Left colon (tissue), 2 donors: Measurements from ENCODE around the gene RSU1. TPM values are rescaled to one million over a fixed set of nuclear protein-coding genes. Genes with fewer than 3 reads are reported as not detected.
"Not testable (repeated sequence)": the region's sequence is repeated elsewhere in the genome, so short reads cannot be mapped to it uniquely, and the experiment has no call there.

Source experiments
- ATAC-seq: fragments of 200-7000 bp; cut with Tn5 transposase; one replicate; pipeline ENCODE4 v1.9.1; 2020; ENCODE audit warnings: mild to moderate bottlenecking, moderate library complexity
- DNase-seq, 2 donors: peaks; one replicate each; pipeline ENCODE4 v3.0.0-alpha.2; 2020
- intact Hi-C, 2 donors: fragments of 100-400 bp; cut with DNase I in 1 of 2; cut with micrococcal nuclease in 1 of 2; formaldehyde crosslinking; loops; one replicate each; pipeline versions ENCODE4 v1.11.2 to v1.14.0; 2022; cut with DNase I, micrococcal nuclease
- total RNA-seq, 2 donors: library from RNA; stranded (reverse); fragmentation: NEBNext Ultra II Directional; extraction: Animal tissue kit (Norgen Biotek cat#: 25700); gene quantifications; one replicate each; pipeline ENCODE4 v1.2.1, GENCODE V29; 2021
- donor health status: DM: no; HTN: no; CAD: no.
- donor health status: DM: yes; HTN: yes; CAD: no.

RSU1 gene
- total RNA-seq, 2 donors from 2014 or later, result 79.7 to 87.5 TPM

DNA sequence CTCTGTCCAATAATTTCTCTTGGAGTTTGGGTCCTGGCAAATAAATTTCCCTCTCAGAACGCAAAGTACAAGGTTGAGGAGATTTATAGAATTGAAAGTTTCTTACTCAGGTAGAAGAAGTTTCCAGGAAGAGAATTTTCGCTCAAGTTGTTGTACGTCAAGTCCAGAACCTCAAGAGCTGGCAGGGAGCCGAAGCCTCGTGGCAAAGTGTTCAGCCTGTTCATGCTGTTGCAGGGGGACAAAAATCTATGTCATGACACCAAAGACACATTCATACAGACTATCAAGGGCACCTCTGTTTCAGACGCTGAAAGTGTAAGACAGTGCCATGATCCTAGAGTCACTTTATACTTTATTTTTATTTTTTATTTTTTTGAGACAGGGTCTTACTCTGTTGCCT, 62.5 kb downstream of the RSU1 start:
- DNase-seq (no peak), ATAC-seq (no peak)
- intact Hi-C loops, result no loop called here

DNA sequence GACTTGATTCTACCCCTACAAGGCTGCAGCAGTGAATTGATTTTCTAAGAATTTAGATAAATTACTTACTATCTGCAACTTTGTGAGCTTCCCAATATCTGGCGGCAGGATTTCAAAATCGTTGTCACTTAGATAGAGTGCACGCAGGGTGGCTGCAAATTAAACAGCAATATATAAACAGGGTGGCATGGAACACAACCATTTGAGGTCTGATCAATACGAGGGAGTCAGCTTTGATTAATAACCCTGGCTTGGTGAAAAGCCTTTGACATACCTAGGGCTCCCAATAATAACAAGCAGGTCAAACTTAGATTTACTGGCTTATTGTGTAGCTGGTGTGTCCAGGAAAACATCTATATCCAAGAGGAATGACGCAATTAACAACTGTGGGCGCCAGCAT, 64.4 kb downstream of the RSU1 start:
- intact Hi-C loops, DNase-seq, ATAC-seq: not testable (repeated sequence)

DNA sequence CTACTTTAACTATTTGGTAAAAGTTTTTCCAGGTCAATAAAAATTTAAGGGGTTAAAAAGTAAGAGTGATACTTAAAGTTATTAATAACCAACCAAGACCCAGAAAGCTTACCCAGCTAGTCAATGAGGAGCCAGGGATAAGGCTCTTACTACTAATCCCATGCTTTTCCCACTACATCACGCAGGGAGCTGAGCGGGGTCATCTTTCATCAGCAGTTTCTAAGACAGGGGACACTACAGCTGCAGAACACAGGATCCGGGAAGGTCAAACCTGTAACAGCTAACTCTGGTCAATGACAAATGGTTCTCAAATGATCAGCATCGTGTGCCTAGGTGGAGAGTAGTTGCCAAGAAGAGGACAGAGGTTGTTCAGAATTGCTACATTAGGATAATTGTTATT, 65.1 kb downstream of the RSU1 start:
- intact Hi-C loops, result no loop called here
- DNase-seq (no peak), ATAC-seq (no peak)

DNA sequence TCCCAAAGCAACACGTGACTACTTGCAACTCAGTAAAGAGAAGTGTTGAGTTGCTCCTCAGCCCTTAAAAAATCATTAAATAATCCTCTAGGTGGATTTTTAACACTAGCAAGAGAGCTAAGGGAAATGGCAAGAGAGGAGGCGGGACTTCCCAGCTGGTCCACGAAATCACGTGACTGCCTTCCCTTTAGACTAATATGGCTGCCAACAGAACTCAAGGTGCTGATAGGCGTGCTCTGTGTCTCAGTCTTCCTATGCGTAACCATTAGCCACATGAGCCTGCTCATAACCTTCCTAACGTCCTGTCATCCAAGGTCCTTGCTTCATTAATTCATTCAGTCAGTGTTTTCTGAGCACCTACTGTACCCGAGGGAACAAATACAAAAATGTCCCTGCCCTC, 66.0 kb downstream of the RSU1 start:
- no peak for ATAC-seq
- no peak for DNase-seq
- intact Hi-C loops, result no loop called here

DNA sequence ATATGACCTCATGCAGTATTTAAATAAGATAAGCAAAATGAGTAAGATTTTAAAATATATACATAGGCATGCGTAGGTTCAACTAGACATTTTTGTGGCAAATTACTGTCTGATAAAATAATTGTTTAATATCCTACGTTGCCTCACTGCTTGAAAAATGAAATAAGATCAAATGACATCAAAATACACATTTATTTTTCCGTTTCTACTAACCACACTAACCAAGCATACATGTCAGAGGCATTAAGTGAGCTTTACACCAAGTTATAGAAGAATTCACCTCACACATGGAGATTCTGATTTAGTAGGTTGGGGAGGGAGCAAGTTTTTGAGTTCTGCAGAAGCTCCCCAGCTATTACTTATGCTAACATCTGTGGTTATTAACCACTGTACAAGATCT, 66.8 kb downstream of the RSU1 start:
- ATAC-seq, result no peak
- DNase-seq, result no peak
- intact Hi-C loops, result no loop called here

DNA sequence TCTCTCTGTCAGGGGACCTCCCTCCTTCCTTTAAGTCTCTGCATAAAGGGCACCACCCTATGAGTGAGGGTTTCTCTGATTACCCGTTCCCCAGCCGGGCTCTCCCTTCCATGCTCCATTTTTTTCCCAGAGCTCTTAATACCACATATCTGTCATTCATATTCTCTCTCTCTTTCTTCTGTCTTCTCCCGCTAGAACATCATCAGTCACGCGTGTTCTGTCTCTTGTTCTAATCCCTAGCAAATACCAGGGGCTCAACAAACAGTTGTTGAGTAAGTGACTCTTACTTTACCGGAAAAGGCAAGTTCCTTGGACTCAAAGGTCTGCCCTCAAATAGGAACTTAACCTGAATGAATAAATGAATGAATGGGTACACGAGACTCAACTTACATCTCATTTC, 68.5 kb downstream of the RSU1 start:
- intact Hi-C loops, result no loop called here
- DNase-seq (no peak), ATAC-seq (no peak)

DNA sequence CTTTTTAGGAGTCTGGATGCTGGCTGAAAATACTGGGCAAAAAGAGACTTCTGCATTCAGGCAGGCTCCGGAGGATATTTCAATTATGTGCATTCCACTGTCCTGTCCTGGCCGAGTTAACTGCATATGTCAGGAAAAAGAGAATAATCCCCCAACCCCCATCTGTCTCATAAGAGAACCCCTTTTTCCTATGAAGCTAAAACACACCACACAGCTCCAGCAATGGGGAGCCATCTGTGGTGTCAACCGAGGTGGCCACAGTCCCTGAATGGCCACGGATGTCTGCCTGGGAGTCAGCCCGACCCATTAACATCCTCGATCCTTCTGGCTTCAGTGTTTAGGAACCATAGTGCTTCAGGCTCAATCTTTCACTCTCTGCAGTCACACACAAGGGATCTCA, 70.4 kb downstream of the RSU1 start:
- DNase-seq (no peak), ATAC-seq (no peak)
- intact Hi-C loops, result no loop called here

DNA sequence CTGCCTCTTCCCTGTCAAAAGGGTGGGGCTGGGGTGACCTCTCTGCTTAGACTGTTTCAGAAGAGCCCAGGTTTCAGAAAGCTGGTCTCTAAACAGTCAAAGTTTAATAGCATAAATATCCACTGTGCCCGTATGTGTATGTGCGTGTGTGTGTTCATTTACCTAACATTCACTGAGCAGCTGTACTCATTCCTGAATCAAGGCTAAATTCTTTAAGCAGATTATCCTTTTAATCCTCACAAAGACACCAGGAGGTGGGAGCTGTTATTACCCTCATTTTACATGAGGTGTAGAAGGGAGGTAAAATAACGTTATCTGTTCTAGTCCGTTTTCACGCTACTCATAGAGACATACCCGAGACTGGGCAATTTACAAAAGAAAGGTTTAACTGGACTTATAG, 72.2 kb downstream of the RSU1 start:
- intact Hi-C loops, result no loop called here
- ATAC-seq (no peak), DNase-seq (no peak)

DNA sequence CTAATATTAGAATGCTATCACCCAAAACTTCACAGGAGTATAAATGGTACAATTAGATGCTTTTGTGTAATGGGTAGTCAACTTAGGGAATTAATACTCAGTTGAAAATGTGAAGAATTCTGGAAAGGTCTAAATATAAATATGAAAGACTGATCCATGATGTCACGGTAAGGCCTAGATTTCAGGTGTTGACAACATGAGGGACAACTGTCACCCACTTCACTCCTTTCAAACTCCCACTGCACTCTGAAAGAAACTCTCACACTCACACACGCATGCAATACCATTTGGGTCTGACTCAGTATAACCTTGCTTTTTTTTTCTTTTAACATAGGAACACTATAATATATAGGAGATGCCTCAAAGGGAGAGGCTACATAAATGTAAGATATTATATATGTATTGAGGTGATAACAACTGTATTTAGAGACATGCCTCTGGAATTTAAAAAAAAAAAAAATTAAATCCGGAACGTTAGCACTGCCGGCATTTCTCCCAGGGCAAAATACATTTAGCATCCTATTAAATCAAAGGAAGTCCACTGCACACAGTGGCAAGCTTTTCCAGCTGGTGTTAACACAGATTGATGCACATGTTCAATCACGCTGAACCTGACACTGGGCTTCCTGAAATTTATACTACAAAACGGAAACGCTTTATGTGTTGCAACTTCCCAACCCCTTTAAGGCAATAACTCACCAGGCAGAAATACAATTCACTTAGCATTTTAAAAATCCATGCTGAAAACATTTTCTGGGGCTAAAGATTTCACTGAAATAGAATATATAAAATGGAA, 74.9 kb downstream of the RSU1 start:
- DNase-seq, result no peak
- intact Hi-C loops, result no loop called here
- ATAC-seq, result no peak

DNA sequence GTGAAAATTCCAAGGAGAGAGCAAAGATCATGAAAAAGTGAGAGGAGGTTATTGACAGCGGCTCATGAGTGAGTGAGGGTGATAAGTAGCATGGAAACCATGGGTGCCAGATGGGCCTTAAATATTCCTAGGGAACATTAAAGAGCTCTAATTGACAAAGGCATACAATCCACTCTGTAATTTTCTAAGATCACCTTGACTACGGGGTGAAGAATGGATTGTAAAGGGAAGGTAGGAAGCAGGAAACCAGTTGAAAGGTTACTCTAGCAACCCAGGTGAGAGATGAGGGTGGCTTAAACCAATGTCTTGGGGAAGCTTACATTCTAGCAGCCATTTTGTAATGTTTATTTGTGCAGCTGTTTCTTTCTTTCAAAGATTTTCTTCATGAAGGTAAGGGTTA, 75.7 kb downstream of the RSU1 start:
- ATAC-seq (no peak), DNase-seq (no peak)
- intact Hi-C loops, result no loop called here

DNA sequence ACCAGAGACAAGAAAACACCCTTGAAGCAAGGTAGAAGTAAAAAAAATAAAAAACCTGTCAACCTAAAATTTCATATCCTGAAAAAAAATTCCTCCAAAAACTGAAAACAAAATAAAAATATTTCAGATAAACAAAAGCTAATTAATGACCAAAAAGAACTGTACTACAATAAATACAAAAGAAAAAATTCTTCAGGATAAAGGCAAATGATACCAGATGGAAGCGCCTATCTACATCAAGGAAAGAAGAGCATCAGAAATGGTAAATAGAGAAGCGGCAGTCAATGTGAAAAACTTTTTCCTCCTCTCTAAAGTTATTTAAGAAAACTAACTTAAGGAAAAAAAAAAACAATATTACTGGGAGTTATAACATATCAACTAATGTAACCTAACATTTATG, 79.8 kb downstream of the RSU1 start:
- no peak for ATAC-seq
- intact Hi-C loops, result no loop called here

DNA sequence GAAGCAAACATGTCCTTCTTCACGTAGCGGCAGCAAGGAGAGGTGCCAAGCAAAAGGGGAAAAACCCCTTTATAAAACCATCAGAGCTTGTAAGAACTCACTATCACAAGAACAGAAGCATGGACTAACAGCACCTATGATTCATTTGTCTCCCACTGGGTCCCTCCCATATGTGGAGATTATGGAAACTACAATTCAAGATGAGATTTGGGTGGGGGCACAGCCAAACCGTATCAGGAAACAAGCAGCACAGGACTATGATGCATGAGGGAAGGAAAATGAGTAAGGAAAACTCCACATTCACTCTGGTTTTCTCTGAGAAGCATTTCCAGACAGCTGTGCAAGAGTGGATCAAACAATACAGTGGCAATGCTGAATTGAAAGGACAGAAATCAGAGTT, 81.6 kb downstream of the RSU1 start:
- ATAC-seq, result no peak
- no peak for DNase-seq
- intact Hi-C loops, result no loop called here

More for the DNA sequence above, 79.8 kb downstream of the RSU1 start:
- no peak for DNase-seq

DNA sequence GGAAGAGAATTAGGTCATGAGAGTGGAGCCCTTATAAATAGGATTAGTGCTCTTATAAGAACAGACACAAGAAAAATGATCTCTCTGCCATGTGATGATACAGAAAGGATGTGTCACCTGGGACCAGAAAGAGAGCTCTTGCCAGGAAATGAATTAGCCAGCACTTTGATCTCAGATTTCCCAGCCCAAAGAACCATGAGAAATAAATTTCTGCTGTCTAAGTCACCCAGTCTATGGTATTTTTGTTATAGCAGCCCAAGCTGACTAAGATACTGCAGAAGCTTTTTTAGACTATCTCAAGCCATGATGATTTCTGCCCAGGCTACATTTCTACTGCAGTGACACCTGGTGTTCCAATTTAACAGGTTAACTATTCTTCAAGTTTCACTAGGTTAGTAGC, 84.8 kb downstream of the RSU1 start:
- no peak for ATAC-seq
- DNase-seq, result no peak
- intact Hi-C loops, result no loop called here

DNA sequence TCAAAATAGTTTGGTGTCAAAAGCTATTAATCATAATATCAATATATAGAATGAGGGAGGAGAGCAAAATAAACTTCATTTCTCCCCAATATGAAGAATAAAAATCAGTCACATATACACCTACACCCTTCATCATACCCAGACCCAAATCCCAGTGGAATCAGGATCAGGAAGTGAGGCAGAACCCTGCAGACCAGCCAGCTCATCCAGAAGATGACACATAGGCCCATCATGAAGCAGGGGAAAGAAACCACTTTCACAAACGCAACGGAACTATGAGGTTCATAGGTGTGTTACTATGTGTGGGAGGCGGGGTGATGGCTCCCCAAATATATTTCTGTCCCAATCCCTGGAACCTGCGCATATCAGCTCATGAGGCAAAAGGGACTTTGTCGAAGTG, 89.0 kb downstream of the RSU1 start:
- intact Hi-C loops, result no loop called here
- no peak for DNase-seq
- no peak for ATAC-seq

DNA sequence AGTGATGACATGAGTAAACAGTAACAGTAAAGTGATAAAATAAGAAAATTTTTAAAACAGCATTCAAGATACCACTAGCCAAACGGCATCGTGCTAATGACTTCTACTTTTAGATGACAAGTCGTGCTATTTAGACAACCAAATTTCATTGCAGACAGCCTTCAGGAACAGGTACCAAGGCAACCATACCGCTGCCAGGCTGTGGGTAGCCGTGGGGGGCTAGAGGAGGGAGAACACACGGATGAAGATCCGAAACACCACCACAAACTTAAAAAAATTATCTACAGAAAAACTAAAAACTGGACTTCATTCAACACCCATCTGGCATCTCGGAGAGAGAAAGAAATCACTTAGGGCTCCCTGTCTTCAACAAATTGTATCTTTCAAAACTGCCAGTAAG, 89.6 kb downstream of the RSU1 start:
- ATAC-seq (no peak), DNase-seq (no peak)
- intact Hi-C loops, result no loop called here

DNA sequence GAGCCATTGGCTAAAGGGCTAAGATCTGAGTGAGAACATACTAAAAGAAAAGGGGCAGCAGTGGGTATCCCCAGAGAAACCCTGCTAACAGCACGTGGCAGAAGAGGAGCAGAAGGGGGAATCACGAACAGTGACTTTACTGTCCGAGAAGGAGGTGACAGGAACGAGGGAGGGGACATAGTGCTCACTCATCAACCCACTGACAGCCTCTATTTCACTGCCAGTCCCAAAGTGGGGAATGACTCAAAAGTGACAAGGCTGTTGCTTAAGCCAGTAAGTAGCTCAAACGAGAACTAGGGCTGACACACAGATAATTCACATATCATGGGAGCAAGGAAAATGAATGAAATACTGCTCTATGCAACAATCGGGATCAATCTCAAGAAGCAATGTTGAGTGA, 92.7 kb downstream of the RSU1 start:
- no peak for DNase-seq
- intact Hi-C loops, result no loop called here
- no peak for ATAC-seq

DNA sequence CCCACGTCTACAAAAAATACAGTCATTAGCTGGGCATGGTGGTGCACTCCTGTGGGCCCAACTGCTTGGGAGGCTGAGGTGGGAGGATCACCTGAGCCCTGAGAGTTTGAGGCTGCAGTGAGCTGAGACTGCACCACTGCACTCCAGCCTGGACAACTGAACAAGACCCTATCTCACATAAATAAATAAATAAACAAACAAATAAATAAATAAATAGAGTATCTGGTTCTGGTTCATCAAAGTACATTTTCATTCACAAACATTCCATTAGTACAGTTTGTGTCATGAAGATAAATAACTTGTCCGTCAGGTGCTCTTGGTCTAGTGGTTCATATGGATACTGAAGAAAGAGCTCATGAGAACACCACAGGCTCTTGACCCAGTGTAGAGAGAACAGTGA, 96.4 kb downstream of the RSU1 start:
- ATAC-seq, result no peak
- intact Hi-C loops, result no loop called here
- DNase-seq, result no peak

DNA sequence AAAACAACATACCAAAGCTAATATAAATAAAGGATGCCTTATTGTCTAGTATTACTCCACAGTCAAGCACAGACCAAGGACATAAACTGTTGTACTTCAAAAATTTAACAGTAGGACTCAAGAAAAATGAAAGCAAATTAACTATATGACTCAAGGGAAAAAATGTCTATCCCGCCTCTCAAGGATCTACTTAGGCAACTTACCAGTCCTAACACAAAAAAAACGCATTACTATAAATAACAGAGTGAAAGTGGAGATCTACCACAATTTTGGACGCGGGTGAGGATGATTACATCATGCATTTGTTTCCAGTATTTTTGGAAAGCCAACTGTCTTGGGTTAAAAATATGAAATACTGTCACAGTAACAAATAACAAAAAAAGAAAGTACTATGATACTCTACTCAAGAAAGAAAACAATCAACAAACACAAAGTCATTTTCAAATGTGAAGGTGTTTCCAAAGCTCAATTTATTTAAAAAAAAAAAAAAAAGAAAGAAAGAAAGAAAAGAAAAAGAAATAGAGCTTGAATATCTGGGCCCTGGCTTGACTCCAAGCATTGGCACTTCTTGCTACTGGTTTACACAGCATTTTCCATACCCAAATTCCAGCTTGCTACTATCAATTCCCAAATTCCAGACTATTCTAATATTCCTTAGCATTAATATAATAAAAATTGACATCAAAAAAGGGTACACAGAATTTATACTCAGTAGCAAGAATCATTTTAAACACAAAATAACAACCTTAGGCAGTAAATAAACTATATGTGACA, 99.4 kb downstream of the RSU1 start:
- intact Hi-C loops, result no loop called here
- DNase-seq, result no peak
- ATAC-seq, result no peak

DNA sequence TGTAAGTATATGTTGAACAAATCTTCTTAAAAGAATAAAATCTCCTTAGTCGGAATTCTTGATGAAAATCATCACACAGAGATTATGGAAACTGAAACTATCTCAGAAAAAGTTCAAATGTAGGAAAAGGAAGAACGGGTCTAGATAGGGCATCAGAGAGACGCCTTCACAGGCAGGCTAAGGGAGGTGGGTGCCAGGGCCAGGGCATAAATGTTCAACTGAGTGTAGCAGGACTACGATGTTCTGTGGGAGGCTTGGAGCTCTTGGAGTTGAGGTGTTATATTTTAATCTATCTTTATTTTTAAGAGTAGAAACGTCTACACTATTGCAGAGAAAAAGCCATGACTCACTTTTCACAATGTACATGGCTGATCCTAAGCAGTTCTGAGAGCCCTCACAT, 101.2 kb downstream of the RSU1 start:
- no peak for ATAC-seq
- intact Hi-C loops, result no loop called here

DNA sequence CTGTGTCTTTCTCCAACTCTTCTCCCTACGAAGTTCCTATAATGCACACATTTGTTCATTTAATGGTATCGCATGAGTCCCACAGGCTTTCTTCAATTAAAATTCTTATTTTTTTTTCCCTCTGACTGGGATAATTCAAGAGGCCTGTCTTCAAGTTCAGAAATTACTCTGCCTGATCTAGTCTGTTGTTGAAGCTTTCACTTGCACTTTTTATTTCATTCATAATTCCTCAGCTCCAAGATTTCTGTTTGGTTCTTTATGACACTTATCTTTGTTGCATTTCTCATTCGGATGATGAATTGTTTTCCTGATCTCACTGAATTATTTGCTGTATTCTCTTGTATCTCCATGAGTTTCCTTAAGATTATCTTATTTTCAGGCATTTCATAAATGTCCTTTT, 103.9 kb downstream of the RSU1 start:
- intact Hi-C loops, result no loop called here
- ATAC-seq (no peak), DNase-seq (no peak)

More for the DNA sequence above, 101.2 kb downstream of the RSU1 start:
- no peak for DNase-seq

DNA sequence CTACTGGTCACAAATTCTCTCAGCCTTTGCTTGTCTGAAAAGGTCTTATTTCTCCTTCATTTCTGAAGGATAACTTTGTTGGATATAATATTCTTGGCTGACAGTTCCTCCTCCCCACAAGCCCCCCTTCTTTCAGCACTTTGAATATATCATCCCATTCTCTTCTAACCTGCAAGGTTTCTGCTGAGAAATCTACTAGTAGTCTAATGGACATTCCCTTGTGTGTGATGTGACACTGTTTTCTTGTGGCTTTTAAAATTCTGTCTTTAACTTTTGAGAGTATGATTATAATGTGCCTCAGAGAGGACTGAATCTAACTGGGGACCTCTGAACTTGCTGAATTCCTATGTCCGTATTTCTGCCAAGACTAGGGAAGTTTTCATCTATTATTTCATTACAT, 104.3 kb downstream of the RSU1 start:
- DNase-seq, result no peak
- intact Hi-C loops, result no loop called here
- ATAC-seq, result no peak
